ENCODE measurements around the gene CFAP97D1.

Gene CFAP97D1

DNA sequence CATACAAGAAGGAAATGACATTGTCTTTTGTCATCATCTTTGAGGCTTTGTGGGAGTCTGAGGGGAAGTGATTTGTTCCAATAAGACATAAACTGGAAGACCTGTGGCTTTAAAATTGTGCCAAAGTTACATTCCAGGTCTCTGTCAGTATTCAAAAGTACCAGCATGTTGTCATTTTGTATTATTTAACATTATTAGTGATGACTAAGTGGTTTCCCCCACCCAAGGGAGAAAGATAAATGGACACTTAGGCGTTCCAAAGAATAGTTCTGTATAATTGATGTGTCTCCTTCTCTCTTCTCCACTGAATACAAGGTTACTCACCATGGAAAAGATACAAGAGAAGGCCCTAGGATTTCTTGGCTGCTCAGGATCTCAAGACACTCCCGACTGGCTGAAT is 3.8 kb downstream of the CFAP97D1 start:
- Histone ChIP-seq H3K27me3 (ENCODE audit: insufficient read depth, low read length, poor library complexity, severe bottlenecking) (peaks cover 32% of the 10 kb centered on the region), H2AFZ (ENCODE audit: low read length) (no peak overlapping the region), H3K79me2 (ENCODE audit: insufficient read depth, low read length) (no peaks in the 10 kb centered on the region), H3K9ac (ENCODE audit: low read depth, low read length, poor library complexity, severe bottlenecking) (no peak overlapping the region), H3K4me2 (ENCODE audit: low read depth, low read length, poor library complexity, severe bottlenecking) (no peak overlapping the region), H3K9me2 (replicated peaks; ENCODE audit: low read depth, low read length) (no peaks in the 10 kb centered on the region), H3K36me3 (ENCODE audit: insufficient read depth, low read length) (no peaks in the 10 kb centered on the region), H3K4me1 (ENCODE audit: insufficient read depth, low read length, poor library complexity, severe bottlenecking) (peaks cover 9% of the 10 kb centered on the region), H3F3A (ENCODE audit: low read depth) (no peaks in the 10 kb centered on the region), H4K20me1 (ENCODE audit: insufficient read depth, low read length, poor library complexity, severe bottlenecking) (no peaks in the 10 kb centered on the region), H3K9me3 (ENCODE audit: insufficient read depth, low read depth, low read length) (no peaks in the 10 kb centered on the region), H3K4me3 (ENCODE audit: low read length, poor library complexity, severe bottlenecking) (no peak overlapping the region)
- TF ChIP-seq, protein P1, sequence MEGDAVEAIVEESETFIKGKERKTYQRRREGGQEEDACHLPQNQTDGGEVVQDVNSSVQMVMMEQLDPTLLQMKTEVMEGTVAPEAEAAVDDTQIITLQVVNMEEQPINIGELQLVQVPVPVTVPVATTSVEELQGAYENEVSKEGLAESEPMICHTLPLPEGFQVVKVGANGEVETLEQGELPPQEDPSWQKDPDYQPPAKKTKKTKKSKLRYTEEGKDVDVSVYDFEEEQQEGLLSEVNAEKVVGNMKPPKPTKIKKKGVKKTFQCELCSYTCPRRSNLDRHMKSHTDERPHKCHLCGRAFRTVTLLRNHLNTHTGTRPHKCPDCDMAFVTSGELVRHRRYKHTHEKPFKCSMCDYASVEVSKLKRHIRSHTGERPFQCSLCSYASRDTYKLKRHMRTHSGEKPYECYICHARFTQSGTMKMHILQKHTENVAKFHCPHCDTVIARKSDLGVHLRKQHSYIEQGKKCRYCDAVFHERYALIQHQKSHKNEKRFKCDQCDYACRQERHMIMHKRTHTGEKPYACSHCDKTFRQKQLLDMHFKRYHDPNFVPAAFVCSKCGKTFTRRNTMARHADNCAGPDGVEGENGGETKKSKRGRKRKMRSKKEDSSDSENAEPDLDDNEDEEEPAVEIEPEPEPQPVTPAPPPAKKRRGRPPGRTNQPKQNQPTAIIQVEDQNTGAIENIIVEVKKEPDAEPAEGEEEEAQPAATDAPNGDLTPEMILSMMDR (conservative IDR thresholded peaks at IDR 0.05; ENCODE audit: low read length): no peak
- no peak for TF ChIP-seq EZH2phosphoT487 (IDR thresholded peaks at IDR 0.05; ENCODE audit: borderline replicate concordance)

DNA sequence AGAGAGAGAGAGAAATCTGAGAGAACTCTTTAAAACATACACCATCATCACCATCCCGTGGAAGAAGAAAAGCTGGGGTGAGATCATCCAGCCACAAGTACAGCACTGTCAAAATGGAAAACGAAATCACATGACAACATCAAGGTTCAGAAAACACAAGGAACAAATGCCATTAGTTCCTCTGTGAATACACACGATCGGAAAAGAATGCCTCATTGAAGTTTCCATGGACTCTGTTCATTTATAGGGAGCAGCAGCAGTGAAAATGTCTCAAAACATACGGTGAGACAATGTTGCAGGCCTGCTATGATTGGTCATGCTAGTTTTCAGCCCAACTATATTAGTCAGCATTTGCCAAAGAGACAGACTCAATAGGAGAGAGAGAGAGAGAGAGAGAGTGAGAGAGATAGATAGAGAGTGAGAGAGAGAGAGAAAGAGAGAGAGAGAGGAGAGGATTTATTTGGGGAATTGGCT is 4.4 kb downstream of the CFAP97D1 start:
- no peaks in the 10 kb centered on the region for H3K79me2 ChIP-seq (ENCODE audit: insufficient read depth, low read length)
- H2AFZ ChIP-seq (ENCODE audit: low read length): no peak overlapping the region
- no peaks in the 10 kb centered on the region for H3K9me2 ChIP-seq (replicated peaks; ENCODE audit: low read depth, low read length)
- no peak overlapping the region for H3K4me2 ChIP-seq (ENCODE audit: low read depth, low read length, poor library complexity, severe bottlenecking)
- TF ChIP-seq, protein P1 (conservative IDR thresholded peaks at IDR 0.05; ENCODE audit: low read length): no peak
- TF ChIP-seq EZH2phosphoT487 (IDR thresholded peaks at IDR 0.05; ENCODE audit: borderline replicate concordance): no peak
- no peaks in the 10 kb centered on the region for H3K9me3 ChIP-seq (ENCODE audit: insufficient read depth, low read depth, low read length)
- no peaks in the 10 kb centered on the region for H4K20me1 ChIP-seq (ENCODE audit: insufficient read depth, low read length, poor library complexity, severe bottlenecking)
- H3K27me3 ChIP-seq (ENCODE audit: insufficient read depth, low read length, poor library complexity, severe bottlenecking): peaks cover 32% of the 10 kb centered on the region
- peaks cover 3% of the 10 kb centered on the region for H3K4me1 ChIP-seq (ENCODE audit: insufficient read depth, low read length, poor library complexity, severe bottlenecking)
- no peaks in the 10 kb centered on the region for H3F3A ChIP-seq (ENCODE audit: low read depth)
- no peaks in the 10 kb centered on the region for H3K36me3 ChIP-seq (ENCODE audit: insufficient read depth, low read length)
- H3K4me3 ChIP-seq (ENCODE audit: low read length, poor library complexity, severe bottlenecking): no peak overlapping the region
- H3K9ac ChIP-seq (ENCODE audit: low read depth, low read length, poor library complexity, severe bottlenecking): no peak overlapping the region

DNA sequence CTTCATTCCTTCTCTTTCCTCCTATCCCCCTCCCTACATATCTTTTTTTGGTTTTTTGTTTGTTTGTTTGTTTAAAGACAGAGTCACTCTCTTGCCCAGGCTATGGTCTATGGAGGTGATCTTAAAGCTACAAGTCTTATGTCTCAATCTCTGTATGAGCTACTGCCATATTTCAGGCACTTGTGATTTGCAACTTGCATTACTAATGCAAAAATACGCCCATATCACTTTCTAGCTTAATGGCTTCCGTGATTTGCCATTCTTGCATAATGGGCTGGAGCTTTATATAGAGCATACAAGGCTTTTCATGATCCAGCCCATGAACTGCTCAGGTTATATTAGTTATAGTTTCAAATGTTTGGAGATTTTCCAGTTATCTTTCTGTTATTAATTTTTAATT is 7.5 kb downstream of the CFAP97D1 start:
- Histone ChIP-seq H4K20me1 (ENCODE audit: insufficient read depth, low read length, poor library complexity, severe bottlenecking) (no peaks in the 10 kb centered on the region), H3K27me3 (ENCODE audit: insufficient read depth, low read length, poor library complexity, severe bottlenecking) (peaks cover 5% of the 10 kb centered on the region), H3K9me2 (replicated peaks; ENCODE audit: low read depth, low read length) (no peaks in the 10 kb centered on the region), H3K79me2 (ENCODE audit: insufficient read depth, low read length) (no peaks in the 10 kb centered on the region), H3K36me3 (ENCODE audit: insufficient read depth, low read length) (no peaks in the 10 kb centered on the region), H3K4me3 (ENCODE audit: low read length, poor library complexity, severe bottlenecking) (no peak overlapping the region), H3K9me3 (ENCODE audit: insufficient read depth, low read depth, low read length) (no peaks in the 10 kb centered on the region), H3F3A (ENCODE audit: low read depth) (no peaks in the 10 kb centered on the region), H3K4me2 (ENCODE audit: low read depth, low read length, poor library complexity, severe bottlenecking) (no peak overlapping the region), H2AFZ (ENCODE audit: low read length) (no peak overlapping the region), H3K4me1 (ENCODE audit: insufficient read depth, low read length, poor library complexity, severe bottlenecking) (peaks cover 7% of the 10 kb centered on the region), H3K9ac (ENCODE audit: low read depth, low read length, poor library complexity, severe bottlenecking) (no peak overlapping the region)
- no peak for TF ChIP-seq EZH2phosphoT487 (IDR thresholded peaks at IDR 0.05; ENCODE audit: borderline replicate concordance)
- TF ChIP-seq, protein P1 (conservative IDR thresholded peaks at IDR 0.05; ENCODE audit: low read length): no peak

All from Loucy (cell line).